Activated CD8-positive, alpha-beta T cell treated with anti-CD3 and anti-CD28 coated beads for 36 hours (primary cell): ENCODE data around the gene PTBP3. TPM values are rescaled to one million over a fixed set of nuclear protein-coding genes. Genes with fewer than 3 reads are reported as not detected.

Experiments
- ATAC-seq: fragments of 200-7000 bp; cut with Tn5 transposase; one replicate; pipeline ENCODE4 v1.10.0; 2021; ENCODE audit warnings: mild to moderate bottlenecking, moderate library complexity
- CTCF ChIA-PET: fragments of 350-600 bp; sonication (Branson Sonifier 250); formaldehyde crosslinking; loops from one replicate; lab custom pipeline; 2021; ENCODE audit warnings: antibody characterized with exemption; lab: Charles Lee
- POLR2A ChIA-PET: fragments of 350-600 bp; sonication (Branson Sonifier 250); formaldehyde crosslinking; loops from one replicate; lab custom pipeline; 2021; ENCODE audit warnings: antibody characterized with exemption; lab: Charles Lee
- DNase-seq: peaks from one replicate; pipeline ENCODE4 v3.0.0-alpha.2; 2020
- H3K27ac Mint-ChIP-seq: one replicate; pipeline ENCODE4 v1.8.0; 2021; ENCODE audit warnings: mild to moderate bottlenecking, mixed read lengths
- H3K27me3 Mint-ChIP-seq: one replicate; pipeline ENCODE4 v1.8.0; 2021; ENCODE audit warnings: mixed read lengths
- H3K36me3 Mint-ChIP-seq: one replicate; pipeline ENCODE4 v1.8.0; 2021; ENCODE audit warnings: low read depth, mixed read lengths
- H3K4me1 Mint-ChIP-seq: one replicate; pipeline ENCODE4 v1.8.0; 2021; ENCODE audit warnings: low read depth, mixed read lengths
- H3K4me3 Mint-ChIP-seq: one replicate; pipeline ENCODE4 v1.8.0; 2021; ENCODE audit warnings: mild to moderate bottlenecking, moderate library complexity, mixed read lengths
- H3K9me3 Mint-ChIP-seq: one replicate; pipeline ENCODE4 v1.8.0; 2021; ENCODE audit warnings: mixed read lengths
- CTCF ChIP-seq: fragments of 200-600 bp; IDR thresholded peaks from one replicate; pipeline ENCODE4 v1.8.0; 2022; ENCODE audit warnings: antibody characterized with exemption, mild to moderate bottlenecking
- intact Hi-C: fragments of 100-400 bp; cut with micrococcal nuclease; formaldehyde crosslinking; loops from one replicate; pipeline ENCODE4 v1.10.0; 2022
- total RNA-seq, 2 experiments: library from RNA; stranded (reverse); gene quantifications; one replicate each; pipeline ENCODE4 v1.2.3, GENCODE V29; 2021

PTBP3 gene
- total RNA-seq, 2 experiments from 2014 or later, result 108 to 120 TPM

GRCh38 chr9:112278152-112278551 lies 55.3 kb downstream of the PTBP3 start:
- no peak for TF ChIP-seq CTCF
- Mint-ChIP-seq H3K27ac (no peak overlapping the region), H3K36me3 (peaks cover 21% of the 10 kb centered on the region), H3K9me3 (peaks cover 5% of the 10 kb centered on the region), H3K4me1 (peaks cover 61% of the 10 kb centered on the region), H3K27me3 (no peaks in the 10 kb centered on the region), H3K4me3 (no peak overlapping the region)
- ATAC-seq (no peak), DNase-seq (no peak)
- ChIA-PET POLR2A (no interaction called here), CTCF (no interaction called here)
- intact Hi-C loops, result no loop called here

DNA sequence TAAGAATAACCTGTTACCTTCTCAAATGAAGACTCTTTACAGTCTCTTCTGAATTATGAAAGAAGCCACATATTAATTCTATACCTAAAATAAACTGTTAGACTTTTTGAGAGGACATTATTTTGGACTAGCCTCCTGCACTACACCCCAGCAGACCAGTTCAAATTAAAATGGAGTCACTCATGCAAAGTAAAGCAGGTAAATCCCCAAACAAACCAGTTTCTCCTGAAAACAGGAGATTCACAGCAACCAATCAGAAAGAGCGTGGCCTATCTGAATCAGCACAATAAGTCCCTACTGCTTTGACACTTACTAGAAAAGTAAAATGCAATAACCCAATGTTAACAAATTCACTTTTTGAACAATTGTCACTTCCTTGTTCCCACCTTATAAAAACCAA lies 58.8 kb downstream of the PTBP3 start:
- no peaks in the 10 kb centered on the region for H3K27me3 Mint-ChIP-seq
- peaks cover 59% of the 10 kb centered on the region for H3K4me1 Mint-ChIP-seq
- H3K9me3 Mint-ChIP-seq, result no peaks in the 10 kb centered on the region
- H3K27ac Mint-ChIP-seq, result peak overlapping the region; percentile 44
- no peak for TF ChIP-seq CTCF
- intact Hi-C loops, result no loop called here
- peaks cover 13% of the 10 kb centered on the region for H3K36me3 Mint-ChIP-seq
- ChIA-PET CTCF (no interaction called here), POLR2A (no interaction called here)
- H3K4me3 Mint-ChIP-seq, result no peak overlapping the region
- DNase-seq, result no peak
- ATAC-seq, result no peak

DNA sequence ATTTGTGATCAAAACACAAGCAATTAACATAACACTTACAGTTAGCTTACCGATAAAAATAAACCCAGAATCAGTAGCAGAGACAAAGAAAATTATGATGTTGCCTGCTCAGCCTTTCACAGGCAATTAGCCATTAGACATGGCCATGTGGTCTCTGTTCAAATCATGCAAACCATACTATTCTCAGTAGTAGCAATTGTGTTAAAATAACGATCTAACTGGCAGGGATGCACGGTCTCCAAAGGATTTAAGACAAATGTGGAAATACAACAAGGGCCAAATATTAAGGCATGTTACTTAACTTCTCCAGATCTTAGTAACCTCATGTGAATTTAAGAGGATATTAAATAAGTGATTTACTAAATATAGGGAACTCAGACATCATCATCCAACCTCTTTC lies 59.5 kb downstream of the PTBP3 start:
- ChIA-PET POLR2A (no interaction called here), CTCF (interaction anchor here (1.0 kb wide), 2 partner anchors 78 to 176 kb away, joined by 3 read pairs; no protein-coding TSS in a partner anchor)
- DNase-seq, result no peak
- H3K27me3 Mint-ChIP-seq, result no peaks in the 10 kb centered on the region
- H3K4me1 Mint-ChIP-seq, result peaks cover 58% of the 10 kb centered on the region
- ATAC-seq, result no peak
- peaks cover 14% of the 10 kb centered on the region for H3K36me3 Mint-ChIP-seq
- H3K27ac Mint-ChIP-seq, result peak overlapping the region; percentile 55
- intact Hi-C loops, result no loop called here
- H3K9me3 Mint-ChIP-seq, result no peaks in the 10 kb centered on the region
- no peak for TF ChIP-seq CTCF
- H3K4me3 Mint-ChIP-seq, result no peak overlapping the region

DNA sequence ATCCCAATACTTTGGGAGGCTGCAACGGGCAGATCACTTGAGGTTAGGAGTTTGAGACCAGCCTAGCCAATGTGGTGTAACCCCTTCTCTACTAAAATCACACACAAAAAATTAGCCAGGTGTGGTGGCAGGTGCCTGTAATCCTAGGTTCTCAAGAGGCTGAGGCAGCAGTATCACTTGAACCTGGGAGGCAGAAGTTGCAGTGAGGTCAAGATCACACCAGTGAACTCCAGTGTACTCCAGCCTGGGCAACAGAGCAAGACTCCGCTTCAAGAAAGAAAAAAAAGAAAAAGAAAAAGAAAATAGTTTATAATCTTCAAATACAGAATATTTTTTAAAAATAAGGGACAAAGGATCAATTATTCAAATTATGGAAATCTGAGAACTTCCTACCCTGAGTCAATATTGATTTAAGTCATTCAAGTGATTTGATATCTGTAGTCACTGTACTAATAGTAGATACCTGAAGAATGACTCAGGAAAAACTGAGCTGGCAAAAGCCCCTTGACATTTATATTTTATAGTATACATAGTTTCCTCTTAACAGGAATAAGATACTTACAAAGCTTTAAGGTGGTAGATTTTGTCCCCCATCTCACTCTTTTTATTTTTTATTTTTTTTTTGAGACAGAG lies 61.8 kb downstream of the PTBP3 start:
- peaks cover 44% of the 10 kb centered on the region for H3K4me1 Mint-ChIP-seq
- intact Hi-C loops, result no loop called here

More for the DNA sequence above, 61.8 kb downstream of the PTBP3 start:
- ChIA-PET CTCF (no interaction called here), POLR2A (no interaction called here)
- no peak for ATAC-seq
- no peak for DNase-seq
- Mint-ChIP-seq H3K4me3 (no peak overlapping the region), H3K27me3 (no peaks in the 10 kb centered on the region), H3K36me3 (peaks cover 14% of the 10 kb centered on the region), H3K9me3 (no peaks in the 10 kb centered on the region), H3K27ac (no peak overlapping the region)
- TF ChIP-seq CTCF, result no peak
